DND-41 (cell line): ENCODE data around the gene PADI4.

Source experiments
- ATAC-seq: fragments of 200-7000 bp; cut with Tn5 transposase; 3 replicates; pipeline ENCODE4 v1.9.1; 2021; ENCODE audit warnings: low read depth; ENCODE audit not compliant: insufficient read depth
- DNase-seq: peaks from one replicate; pipeline ENCODE4 v3.0.0-alpha.2; 2020
- H2AFZ ChIP-seq: 2 replicates; pipeline ENCODE4 v1.6.0; 2012; ENCODE audit warnings: low read depth, low read length
- H3K27ac ChIP-seq: 2 replicates; pipeline ENCODE4 v1.5.1; 2012; ENCODE audit warnings: low read length, inconsistent platforms
- H3K27me3 ChIP-seq: fragments of 200-600 bp; sonication (generic); 2 replicates; pipeline ENCODE4 v1.6.0; 2012; ENCODE audit warnings: low read length, mild to moderate bottlenecking, inconsistent platforms; ENCODE audit not compliant: insufficient read depth, poor library complexity
- H3K36me3 ChIP-seq: 2 replicates; pipeline ENCODE4 v1.5.1; 2012; ENCODE audit warnings: low read length, inconsistent platforms; ENCODE audit not compliant: insufficient read depth
- H3K4me1 ChIP-seq: 2 replicates; pipeline ENCODE4 v1.5.1; 2012; ENCODE audit warnings: mild to moderate bottlenecking, low read length; ENCODE audit not compliant: insufficient read depth
- H3K4me2 ChIP-seq: 2 replicates; pipeline ENCODE4 v1.6.0; 2012; ENCODE audit warnings: mild to moderate bottlenecking, moderate library complexity, low read length, inconsistent platforms; ENCODE audit not compliant: insufficient read depth
- H3K4me3 ChIP-seq, 2 experiments: fragments of 200-600 bp in 1 of 2; shearing (Covaris generic) in 1 of 2; 2 replicates each; pipeline ENCODE4 v1.5.1; 2012 to 2016; ENCODE audit warnings: inconsistent platforms in 2 of 2, low read length in 2 of 2, mild to moderate bottlenecking in 2 of 2, low read depth in 1 of 2, moderate library complexity in 1 of 2
- H3K79me2 ChIP-seq: 2 replicates; pipeline ENCODE4 v1.6.0; 2012; ENCODE audit warnings: low read length, inconsistent platforms; ENCODE audit not compliant: insufficient read depth
- H3K9ac ChIP-seq: 2 replicates; pipeline ENCODE4 v1.6.0; 2012; ENCODE audit warnings: low read depth, mild to moderate bottlenecking, inconsistent platforms, low read length, moderate library complexity
- H3K9me3 ChIP-seq: 2 replicates; pipeline ENCODE4 v1.5.1; 2012; ENCODE audit warnings: low read length, moderate library complexity, mild to moderate bottlenecking, inconsistent platforms; ENCODE audit not compliant: insufficient read depth, severe bottlenecking
- H4K20me1 ChIP-seq: 2 replicates; pipeline ENCODE4 v1.6.0; 2012; ENCODE audit warnings: low read length; ENCODE audit not compliant: insufficient read depth
- CTCF ChIP-seq: IDR thresholded peaks from 2 replicates; pipeline ENCODE4 v1.5.1; 2012; ENCODE audit warnings: borderline replicate concordance, low read length, moderate library complexity, mild to moderate bottlenecking; ENCODE audit not compliant: poor library complexity, severe bottlenecking; ENCODE audit errors: extremely low read depth
- EZH2 ChIP-seq: IDR thresholded peaks from 3 replicates; pipeline ENCODE4 v1.6.1; 2012; ENCODE audit warnings: borderline replicate concordance, low read depth, mild to moderate bottlenecking, moderate library complexity, low read length, inconsistent platforms; ENCODE audit not compliant: severe bottlenecking

PADI4 gene

DNA sequence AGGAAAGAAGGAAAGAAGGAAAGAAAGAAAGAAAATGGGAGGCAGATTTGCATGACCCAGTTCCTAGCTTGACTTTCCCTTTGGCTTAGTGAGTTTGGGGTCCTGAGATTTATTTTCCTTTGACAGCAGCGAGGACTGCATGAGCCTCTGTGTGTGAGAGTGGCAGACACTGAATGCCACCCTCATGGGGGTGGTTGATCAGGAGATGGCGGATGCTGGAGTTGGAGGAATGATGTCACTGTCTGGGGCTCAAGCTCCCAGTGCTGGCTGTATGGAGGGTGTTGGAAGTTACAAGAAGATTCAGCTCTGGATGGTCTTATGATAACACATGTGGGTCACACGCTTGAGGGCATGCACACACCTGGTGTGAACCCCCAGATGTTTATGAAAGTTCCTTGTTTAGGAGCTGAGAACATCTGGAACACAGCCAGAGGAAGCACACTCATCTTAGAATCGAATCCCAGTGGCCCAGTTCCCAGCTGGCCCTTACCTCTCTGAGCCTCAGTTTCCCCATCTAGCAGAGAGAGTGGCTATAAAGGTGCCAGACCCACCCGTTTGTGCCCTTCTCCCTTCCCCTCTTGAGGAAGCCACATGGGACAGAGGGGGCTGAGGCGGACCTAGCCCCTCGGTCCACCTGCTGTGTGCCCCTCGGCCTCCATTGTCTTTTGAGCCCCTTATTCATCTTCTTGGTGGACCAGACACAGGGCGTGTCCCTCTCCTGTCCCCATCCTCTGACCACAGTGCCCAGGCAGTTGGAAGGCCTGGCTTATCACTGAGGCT is 5.7 kb downstream of the PADI4 start:
- H3K79me2 ChIP-seq = no peaks in the 10 kb centered on the region
- H3K9ac ChIP-seq = no peak overlapping the region
- H4K20me1 ChIP-seq = no peaks in the 10 kb centered on the region
- no peak overlapping the region for H3K27ac ChIP-seq
- H3K4me3 ChIP-seq = no peak overlapping the region
- no peaks in the 10 kb centered on the region for H3K9me3 ChIP-seq
- ATAC-seq (no peak), DNase-seq (no peak)
- H2AFZ ChIP-seq = no peak overlapping the region
- H3K36me3 ChIP-seq = no peaks in the 10 kb centered on the region
- no peak for TF ChIP-seq EZH2
- no peak for TF ChIP-seq CTCF
- H3K4me1 ChIP-seq = no peaks in the 10 kb centered on the region
- no peak overlapping the region for H3K4me2 ChIP-seq
- peaks cover 12% of the 10 kb centered on the region for H3K27me3 ChIP-seq

GRCh38 chr1:17314491-17314971 is 6.5 kb downstream of the PADI4 start:
- Histone ChIP-seq H4K20me1 (no peaks in the 10 kb centered on the region), H2AFZ (no peak overlapping the region), H3K27me3 (peaks cover 9% of the 10 kb centered on the region), H3K4me1 (no peaks in the 10 kb centered on the region), H3K36me3 (no peaks in the 10 kb centered on the region), H3K4me3 (no peak overlapping the region), H3K4me2 (no peak overlapping the region), H3K9ac (no peak overlapping the region), H3K79me2 (no peaks in the 10 kb centered on the region), H3K27ac (no peak overlapping the region), H3K9me3 (no peaks in the 10 kb centered on the region)
- DNase-seq (no peak), ATAC-seq (no peak)
- TF ChIP-seq EZH2 (no peak), CTCF (no peak)

DNA sequence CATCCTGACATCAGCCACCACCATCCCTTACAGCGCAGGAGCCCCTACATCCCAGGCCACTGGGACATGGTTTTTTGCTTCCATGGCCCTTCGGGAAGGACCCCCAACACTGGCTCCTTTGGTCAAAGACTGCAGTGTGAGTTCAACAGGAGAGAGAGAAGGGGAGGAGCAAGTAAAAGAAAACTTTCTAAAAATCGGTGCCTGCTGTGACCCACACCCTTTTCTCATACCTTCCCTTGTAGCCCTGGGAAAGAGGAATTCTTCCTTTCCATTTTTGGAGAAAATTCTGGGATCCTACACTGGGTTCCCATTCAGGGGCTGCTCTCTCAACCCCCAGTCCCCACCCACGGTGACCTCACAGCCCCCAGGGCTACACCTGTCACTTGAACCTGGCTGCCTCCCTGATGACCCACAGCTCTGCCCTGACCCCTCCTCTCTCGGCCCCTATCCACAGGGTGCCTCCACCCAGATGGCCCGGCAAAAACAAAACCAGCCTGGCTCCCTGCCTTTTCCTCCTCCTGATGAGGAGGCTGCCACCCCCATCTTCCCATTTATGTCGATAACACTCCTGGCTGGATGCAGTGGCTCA is 7.6 kb downstream of the PADI4 start:
- Histone ChIP-seq H3K36me3 (no peaks in the 10 kb centered on the region), H3K9ac (no peak overlapping the region), H3K9me3 (no peaks in the 10 kb centered on the region), H4K20me1 (no peaks in the 10 kb centered on the region), H2AFZ (no peak overlapping the region), H3K79me2 (no peaks in the 10 kb centered on the region), H3K4me3 (no peak overlapping the region), H3K27ac (no peak overlapping the region), H3K27me3 (no peaks in the 10 kb centered on the region), H3K4me1 (no peaks in the 10 kb centered on the region), H3K4me2 (no peak overlapping the region)
- ATAC-seq (no peak), DNase-seq (no peak)
- TF ChIP-seq EZH2 (no peak), CTCF (no peak)
